Natural killer cell (primary cell): ENCODE data around the gene CXorf49. TPM values are rescaled to one million over a fixed set of nuclear protein-coding genes. Genes with fewer than 3 reads are reported as not detected.

ENCODE experiments used
- ATAC-seq, 3 donors: fragments of 150-1000 bp in 2 of 3; fragments of 200-7000 bp in 1 of 3; cut with Tn5 transposase; 1 replicate in 1 of 3; 2 replicates in 2 of 3; pipeline ENCODE4 v1.10.0; 2021; ENCODE audit warnings: mild to moderate bottlenecking in 2 of 3, moderate library complexity in 2 of 3
- DNase-seq, 2 donors: peaks; one replicate each; pipeline versions ENCODE4 v3.0.0 to v3.0.0-alpha.2; 2013 to 2021; ENCODE audit warnings: mixed read lengths in 1 of 2
- H3K27ac ChIP-seq: one replicate; pipeline ENCODE4 v1.5.1; 2013; ENCODE audit warnings: mild to moderate bottlenecking, low read length
- H3K27me3 ChIP-seq: one replicate; pipeline ENCODE4 v1.6.1; 2013; ENCODE audit warnings: low read length; ENCODE audit not compliant: control insufficient read depth, insufficient read depth
- H3K36me3 ChIP-seq: one replicate; pipeline ENCODE4 v1.6.1; 2013; ENCODE audit warnings: low read length; ENCODE audit not compliant: control insufficient read depth, insufficient read depth
- H3K4me1 ChIP-seq: one replicate; pipeline ENCODE4 v1.6.1; 2013; ENCODE audit warnings: low read length; ENCODE audit not compliant: control insufficient read depth, insufficient read depth
- H3K4me3 ChIP-seq: one replicate; pipeline ENCODE4 v1.5.1; 2013; ENCODE audit warnings: low read length
- H3K9me3 ChIP-seq: one replicate; pipeline ENCODE4 v1.6.1; 2013; ENCODE audit warnings: low read length; ENCODE audit not compliant: control insufficient read depth, insufficient read depth
- H3K27ac Mint-ChIP-seq, 2 donors: one replicate each; pipeline ENCODE4 v1.8.0; 2022; ENCODE audit warnings: mild to moderate bottlenecking in 2 of 2, mixed read lengths in 2 of 2, moderate library complexity in 1 of 2
- H3K27me3 Mint-ChIP-seq, 2 donors: one replicate each; pipeline ENCODE4 v1.8.0; 2022; ENCODE audit warnings: low read depth in 2 of 2, mixed read lengths in 2 of 2
- H3K36me3 Mint-ChIP-seq: one replicate; pipeline ENCODE4 v1.8.0; 2022; ENCODE audit warnings: mixed read lengths
- H3K4me1 Mint-ChIP-seq, 2 donors: one replicate each; pipeline ENCODE4 v1.8.0; 2022; ENCODE audit warnings: mixed read lengths in 2 of 2
- H3K4me3 Mint-ChIP-seq: one replicate; pipeline ENCODE4 v1.8.0; 2022; ENCODE audit warnings: mild to moderate bottlenecking, moderate library complexity, mixed read lengths
- H3K9me3 Mint-ChIP-seq, 2 donors: one replicate each; pipeline ENCODE4 v1.8.0; 2022; ENCODE audit warnings: mixed read lengths in 2 of 2
- WGBS: methylation state at CpG from one replicate; pipeline ENCODE4 v1.1.7; 2013; ENCODE audit warnings: missing lambda C conversion rate; ENCODE audit not compliant: insufficient coverage; 5-methylcytosine and 5-hydroxymethylcytosine counted together
- intact Hi-C: fragments of 100-400 bp; cut with micrococcal nuclease; formaldehyde crosslinking; loops from one replicate; pipeline ENCODE4 v1.14.2; 2022
- total RNA-seq, 4 donors: library from RNA; stranded (reverse); fragments of 120-200 nt in 1 of 4; gene quantifications; one replicate each; pipeline versions ENCODE4 v1.2.3 to v1.2.4, GENCODE V29; 2013 to 2022
- TF ChIP-seq, protein P1 (sequence below): fragments of 200-600 bp; IDR thresholded peaks from one replicate; pipeline ENCODE4 v1.8.0; 2022; ENCODE audit warnings: antibody characterized with exemption

Gene CXorf49
- total RNA-seq, 3 donors from 2014 or later (not counting 1 experiment from before 2014, with no cell fraction given), result not detected

DNA sequence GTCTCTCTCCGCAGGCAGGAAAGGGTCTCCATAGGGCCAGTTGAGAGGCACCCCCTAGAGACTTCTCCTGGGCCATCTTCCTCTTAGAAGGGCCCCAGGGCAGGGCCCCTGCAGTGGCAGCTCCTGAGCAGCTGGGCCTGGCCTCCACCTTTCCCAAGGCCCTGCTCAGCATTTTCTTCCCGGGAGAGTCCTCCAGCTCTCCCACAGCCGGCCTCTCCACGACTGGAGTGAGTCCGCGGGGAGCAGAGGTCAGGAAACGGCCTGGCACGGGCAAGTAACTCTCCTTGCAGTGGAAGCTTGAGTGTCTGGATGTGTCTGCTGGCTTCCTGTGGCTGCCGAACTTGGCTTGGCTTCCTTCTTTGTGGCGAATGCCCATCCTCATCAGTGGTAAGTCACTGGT lies 52.3 kb downstream of the CXorf49 start:
- H3K27me3 Mint-ChIP-seq, result no peaks in the 10 kb centered on the region
- H3K36me3 Mint-ChIP-seq, result no peaks in the 10 kb centered on the region
- no peak for DNase-seq
- Histone ChIP-seq H3K27ac (no peak overlapping the region), H3K36me3 (no peaks in the 10 kb centered on the region), H3K9me3 (no peaks in the 10 kb centered on the region), H3K27me3 (no peaks in the 10 kb centered on the region), H3K4me3 (no peak overlapping the region), H3K4me1 (peaks cover 34% of the 10 kb centered on the region)
- no peak overlapping the region for H3K4me3 Mint-ChIP-seq
- peaks cover 18 to 23% of the 10 kb centered on the region in 2 donors for H3K4me1 Mint-ChIP-seq
- H3K27ac Mint-ChIP-seq, result no peak overlapping the region
- TF ChIP-seq, protein P1, sequence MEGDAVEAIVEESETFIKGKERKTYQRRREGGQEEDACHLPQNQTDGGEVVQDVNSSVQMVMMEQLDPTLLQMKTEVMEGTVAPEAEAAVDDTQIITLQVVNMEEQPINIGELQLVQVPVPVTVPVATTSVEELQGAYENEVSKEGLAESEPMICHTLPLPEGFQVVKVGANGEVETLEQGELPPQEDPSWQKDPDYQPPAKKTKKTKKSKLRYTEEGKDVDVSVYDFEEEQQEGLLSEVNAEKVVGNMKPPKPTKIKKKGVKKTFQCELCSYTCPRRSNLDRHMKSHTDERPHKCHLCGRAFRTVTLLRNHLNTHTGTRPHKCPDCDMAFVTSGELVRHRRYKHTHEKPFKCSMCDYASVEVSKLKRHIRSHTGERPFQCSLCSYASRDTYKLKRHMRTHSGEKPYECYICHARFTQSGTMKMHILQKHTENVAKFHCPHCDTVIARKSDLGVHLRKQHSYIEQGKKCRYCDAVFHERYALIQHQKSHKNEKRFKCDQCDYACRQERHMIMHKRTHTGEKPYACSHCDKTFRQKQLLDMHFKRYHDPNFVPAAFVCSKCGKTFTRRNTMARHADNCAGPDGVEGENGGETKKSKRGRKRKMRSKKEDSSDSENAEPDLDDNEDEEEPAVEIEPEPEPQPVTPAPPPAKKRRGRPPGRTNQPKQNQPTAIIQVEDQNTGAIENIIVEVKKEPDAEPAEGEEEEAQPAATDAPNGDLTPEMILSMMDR, result no peak
- no peaks in the 10 kb centered on the region for H3K9me3 Mint-ChIP-seq
- ATAC-seq, result no peak
- 66% methylated on average over 10 of the region's 10 CpGs for WGBS
- intact Hi-C loops, result no loop called here

DNA sequence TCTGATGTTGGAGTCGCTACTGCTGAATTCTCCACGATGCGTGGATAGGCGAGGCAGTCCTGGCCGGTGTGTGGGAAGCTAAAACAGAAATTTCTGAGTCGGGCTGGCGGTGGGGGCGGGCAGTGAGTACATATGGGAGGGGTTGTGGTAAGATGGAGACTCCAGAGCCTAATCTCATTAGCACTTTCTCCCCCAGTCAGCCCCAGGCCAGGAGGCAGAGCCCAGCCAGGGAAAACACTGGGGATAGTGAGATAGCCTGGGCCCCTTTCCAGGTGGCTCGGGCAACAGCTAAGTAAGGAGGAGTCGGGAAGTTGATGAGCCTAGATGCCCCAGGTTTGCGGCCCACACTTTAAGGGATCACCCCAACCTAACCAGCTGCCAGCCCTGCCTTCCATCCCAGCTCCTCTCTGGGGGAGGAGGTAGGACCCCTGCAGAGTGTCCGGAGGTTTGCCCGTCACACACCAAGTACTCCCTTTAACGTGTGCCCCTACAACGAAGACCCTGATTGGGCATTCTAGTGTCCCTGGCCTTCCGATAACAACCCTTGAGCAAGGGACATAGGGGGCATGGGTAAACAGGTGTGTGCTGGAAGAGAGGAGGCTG lies 53.1 kb downstream of the CXorf49 start:
- TF ChIP-seq, protein P1, result no peak
- H3K9me3 ChIP-seq, result no peaks in the 10 kb centered on the region
- H3K27me3 Mint-ChIP-seq, result no peaks in the 10 kb centered on the region
- H3K36me3 Mint-ChIP-seq, result no peaks in the 10 kb centered on the region
- intact Hi-C loops, result no loop called here
- peaks cover 30% of the 10 kb centered on the region for H3K4me1 ChIP-seq
- H3K27ac ChIP-seq, result no peak overlapping the region
- H3K36me3 ChIP-seq, result no peaks in the 10 kb centered on the region
- H3K4me3 Mint-ChIP-seq, result no peak overlapping the region
- WGBS, result 98% methylated on average over 11 of the region's 16 CpGs
- no peaks in the 10 kb centered on the region for H3K9me3 Mint-ChIP-seq
- H3K4me3 ChIP-seq, result no peak overlapping the region
- DNase-seq (no peak), ATAC-seq (no peak)
- no peak overlapping the region for H3K27ac Mint-ChIP-seq
- H3K4me1 Mint-ChIP-seq, result peaks cover 20 to 24% of the 10 kb centered on the region in 2 donors
- H3K27me3 ChIP-seq, result no peaks in the 10 kb centered on the region

Other genes starting within 250 kb of the CXorf49 start
- 100 to 1,000 TPM; 489 to 721 (median 542) TPM for gene OGT, start 185.2 kb downstream of the CXorf49 start, total RNA-seq
- 1 to 10 TPM; 3.6 to 4.5 (median 3.7) TPM for gene GCNA, start 139.8 kb downstream of the CXorf49 start, total RNA-seq
- 10 to 100 TPM in 2 of 3 donors, 1 to 10 TPM in 1; 8.7 to 15.9 (median 13.7) TPM for gene CXCR3, start 99.8 kb downstream of the CXorf49 start, total RNA-seq
- not detected for gene CXorf49B, start 45.1 kb upstream of the CXorf49 start, total RNA-seq
- gene NHSL2, start 192.6 kb upstream of the CXorf49 start, total RNA-seq, result 10 to 100 TPM; 15.0 to 32.5 (median 30.8) TPM